ENCODE results near the gene TCEA3. TPM values are rescaled to one million over a fixed set of nuclear protein-coding genes. Genes with fewer than 3 reads are reported as not detected.

TCEA3 gene
- 6.6 and 10.5 TPM in 2 replicates for total RNA-seq

- FAIRE-seq: no peak
- no peaks in the 10 kb centered on the region for H3K36me3 ChIP-seq (ENCODE audit: control insufficient read depth, insufficient read depth, low read length)
- no peak for TF ChIP-seq CTCF (IDR thresholded peaks at IDR 0.05; ENCODE audit: insufficient read depth, low read length, severe bottlenecking)
- peak within 1 kb of the TSS; percentile 55 for H3K4me3 ChIP-seq (ENCODE audit: low read depth, low read length)
- no peak for DNase-seq (ENCODE audit: low read depth)
- H3K27me3 ChIP-seq (ENCODE audit: control insufficient read depth, insufficient read depth, low read length): no peaks in the 10 kb centered on the region
Measured at GRCh38 chr1:23424293-23425192, at the start of gene TCEA3. Gene TCEA3, minus strand, starts transcription at chr1:23424748. Its CDS starts 115 bp downstream, at chr1:23424633.

GRCh38 chr1:23473037-23473800 lies 48.7 kb upstream of the TCEA3 start:
- no peak for TF ChIP-seq CTCF (IDR thresholded peaks at IDR 0.05; ENCODE audit: insufficient read depth, low read length, severe bottlenecking)
- no peak overlapping the region for H3K4me3 ChIP-seq (ENCODE audit: low read depth, low read length)
- H3K27me3 ChIP-seq (ENCODE audit: control insufficient read depth, insufficient read depth, low read length): no peaks in the 10 kb centered on the region
- FAIRE-seq (peak; percentile 13), DNase-seq (ENCODE audit: low read depth) (peak; percentile 34)
- no peaks in the 10 kb centered on the region for H3K36me3 ChIP-seq (ENCODE audit: control insufficient read depth, insufficient read depth, low read length)

- H3K36me3 ChIP-seq (ENCODE audit: control insufficient read depth, insufficient read depth, low read length): no peaks in the 10 kb centered on the region
- DNase-seq (ENCODE audit: low read depth): no peak
- no peak overlapping the region for H3K4me3 ChIP-seq (ENCODE audit: low read depth, low read length)
- TF ChIP-seq CTCF (IDR thresholded peaks at IDR 0.05; ENCODE audit: insufficient read depth, low read length, severe bottlenecking): no peak
- H3K27me3 ChIP-seq (ENCODE audit: control insufficient read depth, insufficient read depth, low read length): no peaks in the 10 kb centered on the region
- FAIRE-seq: no peak
Measured at GRCh38 chr1:23472351-23473036, 47.9 kb upstream of the TCEA3 start.

GRCh38 chr1:23471473-23472075 lies 47.0 kb upstream of the TCEA3 start:
- no peaks in the 10 kb centered on the region for H3K27me3 ChIP-seq (ENCODE audit: control insufficient read depth, insufficient read depth, low read length)
- no peak for DNase-seq (ENCODE audit: low read depth)
- no peak for TF ChIP-seq CTCF (IDR thresholded peaks at IDR 0.05; ENCODE audit: insufficient read depth, low read length, severe bottlenecking)
- no peak for FAIRE-seq
- no peaks in the 10 kb centered on the region for H3K36me3 ChIP-seq (ENCODE audit: control insufficient read depth, insufficient read depth, low read length)
- no peak overlapping the region for H3K4me3 ChIP-seq (ENCODE audit: low read depth, low read length)

- Histone ChIP-seq H3K36me3 (ENCODE audit: control insufficient read depth, insufficient read depth, low read length) (no peaks in the 10 kb centered on the region), H3K4me3 (ENCODE audit: low read depth, low read length) (no peak overlapping the region), H3K27me3 (ENCODE audit: control insufficient read depth, insufficient read depth, low read length) (no peaks in the 10 kb centered on the region)
- TF ChIP-seq CTCF (IDR thresholded peaks at IDR 0.05; ENCODE audit: insufficient read depth, low read length, severe bottlenecking): no peak
- DNase-seq (ENCODE audit: low read depth) (no peak), FAIRE-seq (no peak)
Measured at GRCh38 chr1:23470282-23471070, 45.9 kb upstream of the TCEA3 start.
